HG02840 (cell line): ENCODE measurements around the gene EIF4E.
"Not testable (repeated sequence)": the region's sequence is repeated elsewhere in the genome, so short reads cannot be mapped to it uniquely, and the experiment has no call there.

Source experiments
- ATAC-seq: cut with Tn5 transposase; IDR thresholded peaks from one replicate; pipeline ENCODE4 v1.9.1; 2021; ENCODE audit warnings: mild to moderate bottlenecking, moderate library complexity, moderate number of reproducible peaks; ENCODE audit not compliant: unreplicated experiment, low FRiP score

The EIF4E gene

GRCh38 chr4:98934851-98935250 is 5.9 kb upstream of the EIF4E start:
- not testable (repeated sequence) for ATAC-seq

GRCh38 chr4:98932539-98932938 is 3.6 kb upstream of the EIF4E start:
- no peak for ATAC-seq

- no peak for ATAC-seq
Measured at GRCh38 chr4:98930311-98930865, 1.5 kb upstream of the EIF4E start.

GRCh38 chr4:98929341-98930267 is 671 bp upstream of the EIF4E start:
- peak; percentile 41 for ATAC-seq

GRCh38 chr4:98928131-98928504 is 815 bp downstream of the EIF4E start:
- peak; percentile 27 for ATAC-seq

GRCh38 chr4:98926257-98926656 is 2.7 kb downstream of the EIF4E start:
- ATAC-seq, result not testable (repeated sequence)

- no peak for ATAC-seq
Measured at GRCh38 chr4:98921292-98921691, 7.6 kb downstream of the EIF4E start.

- no peak for ATAC-seq
Measured at GRCh38 chr4:98919996-98920395, 8.9 kb downstream of the EIF4E start.

GRCh38 chr4:98910728-98911127 is 18.2 kb downstream of the EIF4E start:
- not testable (repeated sequence) for ATAC-seq

- no peak for ATAC-seq
Measured at GRCh38 chr4:98909646-98910401, 19.1 kb downstream of the EIF4E start.

GRCh38 chr4:98908703-98909262 is 20.1 kb downstream of the EIF4E start:
- no peak for ATAC-seq

GRCh38 chr4:98908182-98908581 is 20.8 kb downstream of the EIF4E start:
- ATAC-seq, result no peak

GRCh38 chr4:98905839-98906238 is 23.1 kb downstream of the EIF4E start:
- no peak for ATAC-seq

GRCh38 chr4:98905297-98905696 is 23.6 kb downstream of the EIF4E start:
- no peak for ATAC-seq

- no peak for ATAC-seq
Measured at GRCh38 chr4:98903963-98904362, 25.0 kb downstream of the EIF4E start.

GRCh38 chr4:98903561-98903960 is 25.4 kb downstream of the EIF4E start:
- no peak for ATAC-seq

- no peak for ATAC-seq
Measured at GRCh38 chr4:98899277-98899676, 29.7 kb downstream of the EIF4E start.

- ATAC-seq, result no peak
Measured at GRCh38 chr4:98891478-98892337, 37.2 kb downstream of the EIF4E start.

GRCh38 chr4:98890702-98891455 is 38.1 kb downstream of the EIF4E start:
- no peak for ATAC-seq
